ENCODE measurements around the gene PAIP1.
"Not testable (repeated sequence)": the region's sequence is repeated elsewhere in the genome, so short reads cannot be mapped to it uniquely, and the experiment has no call there.

Gene PAIP1

GRCh38 chr5:43556857-43557542, at the start of gene PAIP1:
Gene PAIP1, minus strand, starts transcription at chr5:43557077. Its CDS starts 231 bp downstream, at chr5:43556846.
- peak; percentile 91 for DNase-seq (ENCODE audit: low read depth)

GRCh38 chr5:43606351-43606750, 49.5 kb upstream of the PAIP1 start:
- no peak for DNase-seq (ENCODE audit: low read depth)

DNA sequence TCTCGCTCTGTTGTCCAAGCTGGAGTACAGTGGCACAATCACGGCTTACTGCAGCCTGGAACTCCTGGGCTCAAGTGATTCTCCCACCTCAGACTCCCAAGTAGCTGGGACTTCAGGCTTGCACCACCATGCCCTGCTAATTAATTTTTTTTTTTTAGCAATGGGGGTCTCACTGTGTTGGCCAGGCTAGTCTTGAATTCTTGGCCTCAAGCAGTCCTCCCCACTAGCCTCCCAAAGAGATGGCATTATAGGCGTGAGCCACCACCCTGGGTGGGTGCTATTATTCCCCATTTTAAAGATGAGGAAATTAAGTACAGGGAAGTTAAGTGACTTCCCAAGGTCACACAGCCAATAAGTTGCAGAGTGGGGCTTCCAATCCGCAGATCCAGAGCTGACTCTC, 47.8 kb upstream of the PAIP1 start:
- no peak for DNase-seq (ENCODE audit: low read depth)

DNA sequence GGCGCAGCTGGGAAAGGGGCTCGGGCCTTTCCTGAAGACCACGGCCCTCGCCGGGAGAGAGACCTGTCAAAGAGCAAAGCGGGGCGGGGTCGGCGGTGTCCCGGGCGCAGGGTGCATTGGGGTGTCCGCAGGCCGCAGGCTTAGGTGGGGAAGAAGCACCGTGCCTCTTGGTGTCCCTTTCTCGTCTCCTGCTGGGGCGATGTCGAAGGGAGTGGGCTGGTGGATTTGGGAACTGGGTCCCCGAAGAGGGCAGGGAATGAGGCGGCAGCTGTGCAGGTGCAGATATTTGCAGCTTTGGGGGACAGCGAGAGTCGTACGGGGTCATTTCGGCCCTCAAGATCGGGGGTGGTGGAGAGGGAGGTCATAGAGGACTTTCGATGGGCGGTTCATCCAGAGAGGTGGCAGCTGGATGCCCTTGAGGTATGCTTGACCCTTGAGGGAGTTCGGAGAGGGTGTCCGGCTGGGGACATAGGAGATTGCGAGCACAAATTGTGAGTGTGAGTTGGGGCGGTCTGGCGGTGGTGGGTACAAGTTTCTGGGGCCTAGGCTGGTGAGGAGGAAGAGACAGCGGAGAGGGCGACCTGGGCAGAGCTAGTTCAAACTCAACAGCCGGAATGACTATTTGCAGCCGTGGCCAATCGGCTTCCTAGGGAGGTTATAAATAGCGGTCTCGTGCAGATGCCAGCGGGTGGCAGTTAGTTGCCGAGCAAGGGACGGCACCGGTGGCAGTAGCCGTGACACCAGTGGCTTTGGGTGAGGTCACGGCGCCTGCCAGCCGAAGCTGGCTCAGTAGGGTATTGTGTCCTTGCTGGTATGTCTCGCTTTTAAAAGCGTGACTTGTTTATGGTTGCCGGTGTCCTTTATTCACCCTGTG, 46.7 kb upstream of the PAIP1 start:
- peak; percentile 65 for DNase-seq (ENCODE audit: low read depth)

GRCh38 chr5:43602461-43603343, 45.8 kb upstream of the PAIP1 start, which contains the start of gene NNT:
Gene NNT, plus strand, starts transcription at chr5:43603180. Its CDS starts 6,016 bp downstream, at chr5:43609196.
- DNase-seq (ENCODE audit: low read depth): peak; percentile 70

DNA sequence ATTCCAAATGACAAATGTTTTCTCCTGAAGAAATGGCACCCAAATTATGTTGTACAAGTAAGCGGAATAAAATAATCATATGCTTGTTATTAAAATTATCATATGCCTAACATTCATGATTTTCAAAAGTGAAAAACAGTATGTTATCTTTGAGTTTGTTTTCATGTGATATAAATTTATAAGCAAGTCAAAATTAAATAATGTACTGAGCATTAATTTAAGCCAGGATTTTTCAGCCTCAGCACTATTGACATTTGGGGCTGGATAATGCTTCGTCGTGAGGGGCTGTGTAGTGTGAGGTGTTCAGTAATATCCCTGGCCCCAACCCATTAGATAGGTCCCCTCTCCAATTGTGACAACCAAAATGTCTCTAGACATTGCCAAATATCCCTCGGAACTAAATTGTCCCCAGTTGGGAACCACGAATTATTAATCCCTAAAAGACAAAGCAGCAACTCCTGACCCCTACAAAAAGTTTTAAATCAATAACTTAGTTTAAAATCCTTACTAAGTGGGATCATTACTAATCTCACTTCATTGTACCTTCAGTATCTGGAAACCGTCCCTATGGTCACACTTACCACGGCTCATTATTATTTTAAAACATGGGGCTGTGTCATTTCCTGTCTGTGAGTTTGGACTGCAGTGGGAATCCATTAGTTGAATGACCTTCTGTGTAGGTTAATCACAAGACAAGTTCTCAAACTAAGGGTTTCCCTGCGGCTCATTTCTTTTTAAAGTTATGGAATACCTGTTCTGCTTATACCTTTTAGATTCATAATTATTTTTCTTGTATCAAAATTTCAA, 44.8 kb upstream of the PAIP1 start:
- peak; percentile 78 for DNase-seq (ENCODE audit: low read depth)

- not testable (repeated sequence) for DNase-seq (ENCODE audit: low read depth)
Observed at GRCh38 chr5:43598927-43599326, 42.0 kb upstream of the PAIP1 start.

- no peak for DNase-seq (ENCODE audit: low read depth)
Observed at GRCh38 chr5:43592363-43592762, 35.5 kb upstream of the PAIP1 start.

DNA sequence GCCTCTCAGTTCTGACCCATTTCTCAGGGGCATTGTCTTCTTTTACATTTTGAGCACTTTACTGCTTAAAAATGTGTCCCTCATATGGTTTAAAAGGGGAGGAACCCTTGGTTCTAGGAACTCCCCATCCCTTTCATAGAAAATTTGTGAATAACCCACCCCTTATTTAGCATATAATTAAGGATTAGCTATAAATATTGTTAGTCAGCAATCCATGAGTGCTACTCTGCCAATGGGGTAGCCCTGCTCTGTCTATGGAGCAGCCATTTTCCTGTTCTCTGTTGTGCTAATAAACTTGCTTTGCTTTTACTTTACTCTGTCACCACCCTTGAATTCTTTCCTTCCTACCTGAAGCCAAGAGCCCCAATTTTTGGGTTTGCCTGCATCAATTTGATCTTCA, 33.8 kb upstream of the PAIP1 start:
- DNase-seq (ENCODE audit: low read depth): no peak

- DNase-seq (ENCODE audit: low read depth): no peak
Observed at GRCh38 chr5:43589310-43589709, 32.4 kb upstream of the PAIP1 start.

DNA sequence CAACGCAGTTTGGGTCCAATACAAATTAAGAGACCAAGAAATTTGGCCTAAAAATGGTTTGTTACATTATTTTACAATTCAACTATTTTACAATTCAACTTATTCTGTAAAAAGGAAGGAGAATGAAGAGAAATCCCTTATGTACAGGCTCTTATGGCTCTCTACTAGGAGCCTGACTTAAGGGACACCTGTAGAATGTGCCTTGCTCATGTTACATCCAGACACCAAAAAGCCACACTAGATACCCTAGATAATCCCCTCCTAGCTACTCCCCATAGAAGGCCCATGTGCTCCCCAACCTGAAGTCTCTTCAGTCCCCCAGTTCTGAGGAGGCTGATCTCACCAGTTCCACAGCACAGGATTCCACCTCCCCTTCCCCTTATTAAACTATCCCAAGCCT, 32.0 kb upstream of the PAIP1 start:
- no peak for DNase-seq (ENCODE audit: low read depth)

DNA sequence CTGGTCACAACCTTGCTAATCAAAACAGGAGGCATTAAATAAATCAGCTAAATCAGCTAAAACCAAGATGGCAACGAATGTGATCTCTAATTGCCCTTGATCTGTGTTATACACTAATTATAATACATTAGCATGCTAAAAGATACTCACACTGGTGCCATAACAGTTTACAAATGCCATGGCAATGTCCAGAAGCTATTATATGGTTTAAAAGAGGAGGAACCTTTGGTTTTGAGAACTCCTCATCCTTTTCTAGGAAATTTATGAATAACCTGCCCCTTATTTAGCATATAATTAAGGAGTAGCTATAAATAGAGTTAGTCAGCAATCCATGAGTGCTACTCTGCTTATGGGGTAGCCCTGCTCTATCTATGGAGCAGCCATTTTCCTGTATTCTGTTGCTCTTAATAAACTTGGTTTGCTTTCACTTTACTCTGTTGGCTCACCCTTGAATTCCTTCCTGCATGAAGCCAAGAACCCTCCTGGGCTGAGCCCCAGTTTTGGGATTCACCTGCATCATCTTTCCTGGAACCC, 27.4 kb upstream of the PAIP1 start:
- DNase-seq (ENCODE audit: low read depth): no peak

GRCh38 chr5:43583724-43584123, 26.8 kb upstream of the PAIP1 start:
- no peak for DNase-seq (ENCODE audit: low read depth)

DNA sequence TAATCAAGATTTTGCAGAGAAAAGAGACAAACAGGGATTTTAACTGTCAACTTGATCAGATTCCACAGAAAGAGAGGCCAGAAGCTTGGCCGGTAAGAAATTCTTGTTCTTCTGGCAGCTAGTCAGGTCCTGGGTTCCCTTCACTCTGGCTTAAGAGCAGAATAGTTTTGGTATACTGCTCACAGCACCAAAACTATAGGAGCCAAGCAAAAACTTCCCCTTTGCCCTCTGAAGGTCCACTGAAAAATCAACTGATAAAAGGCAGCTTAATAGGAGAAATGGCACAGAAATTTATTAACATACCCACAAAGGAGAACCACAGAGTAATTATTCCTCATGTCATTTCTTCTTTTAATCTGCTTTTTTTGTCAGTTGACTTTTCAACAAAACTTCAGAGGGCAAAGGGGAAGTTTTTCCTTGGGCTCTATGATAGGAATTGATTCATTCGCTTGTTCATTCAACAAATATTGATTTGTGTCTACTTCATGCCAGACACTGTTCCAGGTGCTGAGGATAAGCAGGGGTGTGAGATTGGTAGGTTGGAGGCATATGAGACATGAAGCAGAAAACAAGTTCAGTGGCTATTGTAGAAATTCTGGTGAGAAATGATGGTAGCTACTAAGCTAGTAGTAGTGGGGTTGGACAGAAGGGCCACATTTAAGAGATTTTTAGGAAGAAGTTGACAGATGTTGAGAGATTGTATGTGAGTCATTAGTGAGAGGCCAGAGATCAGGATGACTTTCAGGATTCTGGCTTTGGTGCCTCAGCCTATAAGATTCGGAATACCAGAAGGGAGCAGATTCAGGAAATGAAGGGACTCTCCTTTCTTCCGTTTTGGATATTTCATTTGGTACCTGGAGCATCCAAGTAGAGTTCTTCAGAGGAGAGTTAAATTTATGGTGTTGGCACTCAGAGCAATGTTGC, 25.5 kb upstream of the PAIP1 start:
- DNase-seq (ENCODE audit: low read depth): no peak

DNA sequence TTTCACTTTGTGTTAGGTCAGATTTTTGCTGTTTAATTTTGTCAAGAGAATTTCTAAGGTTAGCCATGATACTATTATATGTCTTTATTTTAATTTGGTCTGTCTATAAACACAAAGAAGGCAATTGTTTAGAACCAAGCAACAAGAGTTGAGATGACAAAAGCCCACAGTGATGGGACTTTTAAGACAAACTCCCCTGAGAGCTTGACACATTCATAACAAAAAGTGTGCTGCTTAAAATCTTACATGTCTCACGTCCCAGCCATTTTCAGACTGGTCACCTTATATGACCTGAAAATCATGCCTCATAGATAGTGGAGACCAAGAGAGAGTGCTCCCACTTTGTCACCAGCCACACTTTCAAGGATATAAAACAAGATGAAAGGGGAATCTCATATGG, 24.5 kb upstream of the PAIP1 start:
- DNase-seq (ENCODE audit: low read depth): no peak

DNA sequence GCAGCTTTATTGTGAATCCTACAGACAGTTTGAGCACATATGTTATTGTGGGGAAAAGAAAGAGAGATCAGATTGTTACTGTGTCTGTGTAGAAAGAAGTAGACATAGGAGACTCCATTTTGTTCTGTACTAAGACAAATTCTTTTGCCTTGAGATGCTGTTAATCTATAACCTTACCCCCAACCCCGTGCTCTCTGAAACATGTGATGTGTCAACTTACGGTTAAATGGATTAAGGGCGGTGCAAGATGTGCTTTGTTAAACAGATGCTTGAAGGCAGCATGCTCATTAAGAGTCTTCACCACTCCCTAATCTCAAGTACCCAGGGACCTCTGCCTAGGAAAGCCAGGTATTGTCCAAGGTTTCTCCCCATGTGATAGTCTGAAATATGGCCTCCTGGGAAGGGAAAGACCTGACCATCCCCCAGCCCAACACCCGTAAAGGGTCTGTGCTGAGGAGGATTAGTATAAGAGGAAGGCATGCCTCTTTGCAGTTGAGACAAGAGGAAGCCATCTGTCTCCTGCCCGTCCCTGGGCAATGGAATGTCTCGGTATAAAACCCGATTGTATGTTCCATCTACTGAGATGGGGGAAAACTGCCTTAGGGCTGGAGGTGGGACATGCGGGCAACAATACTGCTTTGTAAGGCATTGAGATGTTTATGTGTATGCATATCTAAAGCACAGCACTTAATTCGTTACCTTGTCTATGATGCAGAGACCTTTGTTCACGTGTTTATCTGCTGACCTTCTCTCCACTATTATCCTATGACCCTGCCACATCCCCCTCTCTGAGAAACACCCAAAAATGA, 23.7 kb upstream of the PAIP1 start:
- DNase-seq (ENCODE audit: low read depth): not testable (repeated sequence)

- no peak for DNase-seq (ENCODE audit: low read depth)
Observed at GRCh38 chr5:43573058-43573457, 16.2 kb upstream of the PAIP1 start.

DNA sequence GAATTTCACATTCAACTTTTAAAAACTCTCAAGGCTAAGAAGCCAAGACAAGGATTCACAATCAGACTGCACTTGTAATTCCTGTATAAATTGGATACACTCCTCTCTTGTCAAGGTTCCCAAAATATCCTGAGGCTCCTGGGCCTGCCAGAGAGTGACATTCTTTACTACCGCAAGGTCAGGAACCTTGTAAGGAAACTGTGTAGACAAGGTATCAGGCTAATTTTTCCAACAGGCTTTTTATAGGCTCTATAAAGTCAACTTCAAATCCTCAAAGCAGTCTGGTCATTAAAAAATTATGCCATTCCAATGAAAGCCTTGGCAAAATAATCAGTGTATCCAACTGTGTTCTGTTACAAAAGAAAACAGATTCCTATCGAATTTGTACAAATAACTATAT, 15.5 kb upstream of the PAIP1 start:
- no peak for DNase-seq (ENCODE audit: low read depth)

DNA sequence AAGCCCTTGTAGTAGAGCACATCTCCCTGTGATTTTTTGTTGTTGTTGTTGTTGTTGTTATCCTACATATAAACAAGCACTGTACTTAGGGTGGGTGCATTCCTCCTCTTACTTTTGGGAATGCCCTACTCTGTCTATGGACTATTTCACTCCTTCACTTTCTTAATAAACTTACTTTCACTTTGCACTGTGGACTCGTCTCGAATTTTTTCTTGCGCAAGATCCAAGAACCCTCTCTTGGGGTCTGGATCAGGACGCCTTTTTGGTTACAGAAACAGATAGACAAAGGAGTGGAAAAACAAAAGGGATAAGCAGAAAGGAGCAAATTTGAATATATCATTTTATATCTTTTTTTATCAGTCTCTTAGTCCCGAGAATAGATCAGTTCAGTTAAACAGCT, 14.4 kb upstream of the PAIP1 start:
- no peak for DNase-seq (ENCODE audit: low read depth)
